Liver (tissue), 9 donors: ENCODE measurements around the gene GRIN2C. TPM values are rescaled to one million over a fixed set of nuclear protein-coding genes. Genes with fewer than 3 reads are reported as not detected.

Source experiments
- DNase-seq: peaks from one replicate; pipeline ENCODE4 v3.0.0-alpha.2; 2017; ENCODE audit warnings: low spot score
- H3K27ac ChIP-seq, 2 donors: one replicate each; pipeline ENCODE4 v1.7.0; 2013; ENCODE audit warnings: inconsistent platforms in 2 of 2, low read length in 2 of 2, control low read depth in 1 of 2, low read depth in 1 of 2, mild to moderate bottlenecking in 1 of 2
- H3K27me3 ChIP-seq, 4 donors: one replicate each; pipeline versions ENCODE4 v1.6.1 to v1.7.0; 2013; ENCODE audit warnings: low read length in 3 of 4, inconsistent platforms in 1 of 4, mild to moderate bottlenecking in 1 of 4, moderate library complexity in 1 of 4; ENCODE audit not compliant: control insufficient read depth in 4 of 4, insufficient read depth in 4 of 4
- H3K36me3 ChIP-seq, 4 donors: one replicate each; pipeline versions ENCODE4 v1.6.1 to v1.7.0; 2013; ENCODE audit warnings: low read length in 3 of 4, mild to moderate bottlenecking in 3 of 4, low read depth in 1 of 4, moderate library complexity in 1 of 4; ENCODE audit not compliant: control insufficient read depth in 4 of 4, insufficient read depth in 3 of 4
- H3K4me1 ChIP-seq, 4 donors: one replicate each; pipeline versions ENCODE4 v1.6.1 to v1.7.0; 2013; ENCODE audit warnings: low read length in 3 of 4, mild to moderate bottlenecking in 3 of 4, moderate library complexity in 1 of 4; ENCODE audit not compliant: control insufficient read depth in 4 of 4, insufficient read depth in 4 of 4
- H3K4me3 ChIP-seq, 3 donors: one replicate each; pipeline versions ENCODE4 v1.6.1 to v1.7.0; 2013; ENCODE audit warnings: low read length in 3 of 3, control low read depth in 1 of 3, low read depth in 1 of 3, mild to moderate bottlenecking in 1 of 3
- H3K9ac ChIP-seq, 2 donors: one replicate each; pipeline ENCODE4 v1.7.0; 2013; ENCODE audit warnings: low read length in 2 of 2, mild to moderate bottlenecking in 2 of 2, moderate library complexity in 2 of 2, control low read depth in 1 of 2, low read depth in 1 of 2
- H3K9me3 ChIP-seq, 4 donors: one replicate each; pipeline versions ENCODE4 v1.6.1 to v1.7.0; 2013; ENCODE audit warnings: low read length in 3 of 4; ENCODE audit not compliant: control insufficient read depth in 4 of 4
- ATF3 ChIP-seq: IDR thresholded peaks from 2 replicates; pipeline ENCODE4 v1.6.1; 2016; ENCODE audit warnings: antibody characterized with exemption
- CTCF ChIP-seq: fragments of 150-350 bp; IDR thresholded peaks from 2 replicates; pipeline ENCODE4 v1.5.1; 2017; ENCODE audit warnings: improper control_type of control experiment, low read depth, low read length; ENCODE audit not compliant: missing input control
- EGR1 ChIP-seq, 2 donors: IDR thresholded peaks; 2 replicates each; pipeline ENCODE4 v1.6.1; 2016 to 2018; ENCODE audit warnings: antibody characterized with exemption in 2 of 2, low read depth in 2 of 2
- FOXA1 ChIP-seq: IDR thresholded peaks from 2 replicates; pipeline ENCODE4 v1.6.1; 2016; ENCODE audit warnings: antibody characterized with exemption
- FOXA2 ChIP-seq: IDR thresholded peaks from 2 replicates; pipeline ENCODE4 v1.6.1; 2016; ENCODE audit warnings: antibody characterized with exemption
- GABPA ChIP-seq, 2 donors: IDR thresholded peaks in 1 of 2; conservative IDR thresholded peaks in 1 of 2; 2 replicates each; pipeline ENCODE4 v1.6.1; 2016; ENCODE audit warnings: antibody characterized with exemption in 2 of 2, mild to moderate bottlenecking in 1 of 2, moderate library complexity in 1 of 2
- HNF4A ChIP-seq, 2 donors: conservative IDR thresholded peaks; 2 replicates each; pipeline ENCODE4 v1.6.1; 2016; ENCODE audit warnings: antibody characterized with exemption in 2 of 2, mild to moderate bottlenecking in 2 of 2
- HNF4G ChIP-seq: IDR thresholded peaks from 2 replicates; pipeline ENCODE4 v1.6.1; 2016; ENCODE audit warnings: antibody characterized with exemption
- JUND ChIP-seq, 2 donors: IDR thresholded peaks; 2 replicates each; pipeline ENCODE4 v1.6.1; 2016; ENCODE audit warnings: antibody characterized with exemption in 2 of 2
- MAX ChIP-seq: IDR thresholded peaks from 2 replicates; pipeline ENCODE4 v1.6.1; 2016; ENCODE audit warnings: antibody characterized with exemption
- NR2F2 ChIP-seq: IDR thresholded peaks from 2 replicates; pipeline ENCODE4 v1.6.1; 2016; ENCODE audit warnings: antibody characterized with exemption
- RAD21 ChIP-seq, 2 donors: IDR thresholded peaks; 2 replicates each; pipeline ENCODE4 v1.6.1; 2016; ENCODE audit warnings: antibody characterized with exemption in 2 of 2, mild to moderate bottlenecking in 2 of 2
- REST ChIP-seq: IDR thresholded peaks from 2 replicates; pipeline ENCODE4 v1.6.1; 2016; ENCODE audit warnings: antibody characterized with exemption, mild to moderate bottlenecking
- RXRA ChIP-seq, 2 donors: IDR thresholded peaks; 2 replicates each; pipeline ENCODE4 v1.6.1; 2017 to 2018; ENCODE audit warnings: antibody characterized with exemption in 2 of 2, mild to moderate bottlenecking in 1 of 2
- SP1 ChIP-seq: IDR thresholded peaks from 2 replicates; pipeline ENCODE4 v1.6.1; 2018; ENCODE audit warnings: antibody characterized with exemption, mild to moderate bottlenecking
- TAF1 ChIP-seq: conservative IDR thresholded peaks from 2 replicates; pipeline ENCODE4 v1.6.1; 2016; ENCODE audit warnings: antibody characterized with exemption, mild to moderate bottlenecking
- YY1 ChIP-seq: IDR thresholded peaks from 2 replicates; pipeline ENCODE4 v1.6.1; 2016; ENCODE audit warnings: antibody characterized with exemption, mild to moderate bottlenecking
- ZBTB33 ChIP-seq: IDR thresholded peaks from 2 replicates; pipeline ENCODE4 v1.6.1; 2016; ENCODE audit warnings: antibody characterized with exemption
- WGBS: extraction: QIAGEN DNeasy Blood & Tissue Kit; methylation state at CpG from one replicate; pipeline ENCODE4 v1.1.7; 2013; 5-methylcytosine and 5-hydroxymethylcytosine counted together
- polyA plus RNA-seq, 2 donors: library from polyadenylated mRNA; stranded (reverse) in 1 of 2; unstranded in 1 of 2; fragments of 200-250 nt in 1 of 2; fragments of >200 nt in 1 of 2; fragmentation: Nextera tagmentation in 1 of 2; extraction: Ambion mirVana in 1 of 2; gene quantifications; one replicate each; pipeline versions ENCODE4 v1.2.1 to v1.2.3, GENCODE V29; 2013 to 2015
- total RNA-seq, 2 donors: library from RNA; depleted of rRNA; stranded (reverse); fragments of >200 nt; gene quantifications; one replicate each; pipeline ENCODE4 v1.2.3, GENCODE V29; 2014
- donor health status: healthy.
- donor health status: healthy.
- donor health status: healthy.
- donor health status: healthy.
- donor health status: healthy.

GRIN2C gene
- total and polyA plus RNA-seq, 4 donors = 0.03 to 0.10 (median 0.09) TPM; not detected in 1

GRCh38 chr17:74860229-74860871 lies 665 bp upstream of the GRIN2C start:
- Histone ChIP-seq H3K36me3 (no peaks in the 10 kb centered on the region), H3K27me3 (peaks cover 0 to 8% (median 3%) of the 10 kb centered on the region in 4 donors), H3K9me3 (no peaks in the 10 kb centered on the region), H3K4me1 (peaks cover 8 to 25% (median 14%) of the 10 kb centered on the region in 4 donors), H3K9ac (no peak overlapping the region), H3K4me3 (no peak overlapping the region), H3K27ac (no peak overlapping the region)
- no peak for DNase-seq
- 4% methylated on average over 44 of the region's 44 CpGs for WGBS
- no peak for TF ChIP-seq TAF1
- no peak for TF ChIP-seq CTCF
- TF ChIP-seq HNF4A (conservative IDR thresholded peaks at IDR 0.05) = no peak
- no peak for TF ChIP-seq MAX
- TF ChIP-seq RXRA (IDR thresholded peaks at IDR 0.05) = no peak

GRCh38 chr17:74858672-74859458 lies 820 bp downstream of the GRIN2C start:
- DNase-seq = no peak
- no peak overlapping the region for H3K4me3 ChIP-seq
- H3K4me1 ChIP-seq = peaks cover 8 to 25% (median 14%) of the 10 kb centered on the region in 4 donors
- H3K9me3 ChIP-seq = no peaks in the 10 kb centered on the region
- peaks cover 0 to 11% (median 6%) of the 10 kb centered on the region in 4 donors for H3K27me3 ChIP-seq
- TF ChIP-seq JUND (IDR thresholded peaks at IDR 0.05) (no peak), ZBTB33 (no peak), CTCF (no peak), FOXA2 (no peak), FOXA1 (no peak), TAF1 (no peak), RAD21 (IDR thresholded peaks at IDR 0.05) (no peak), SP1 (no peak), ATF3 (no peak), YY1 (no peak), EGR1 (IDR thresholded peaks at IDR 0.05; ENCODE audit: low read depth in 2 of 2) (no peak), NR2F2 (no peak), HNF4G (no peak), REST (no peak), MAX (no peak), GABPA (IDR thresholded peaks at IDR 0.05 in 1 of 2, conservative IDR thresholded peaks at IDR 0.05 in 1 of 2) (no peak), RXRA (IDR thresholded peaks at IDR 0.05) (no peak)
- H3K9ac ChIP-seq = no peak overlapping the region
- no peaks in the 10 kb centered on the region for H3K36me3 ChIP-seq
- H3K27ac ChIP-seq = no peak overlapping the region
- WGBS = 49% methylated on average over 12 of the region's 12 CpGs
